Neural progenitor cell (in vitro differentiated cells): Measurements from ENCODE around the gene PRKD3.

Experiments
- CTCF ChIP-seq: fragments of 200-600 bp; sonication (generic); IDR thresholded peaks from 2 replicates; pipeline ENCODE4 v1.5.1; 2017; ENCODE audit warnings: antibody characterized with exemption, mild to moderate bottlenecking
- EZH2 ChIP-seq: fragments of 200-600 bp; sonication (generic); IDR thresholded peaks from 2 replicates; pipeline ENCODE4 v1.6.1; 2017; ENCODE audit warnings: antibody characterized with exemption, mild to moderate bottlenecking, moderate library complexity
- EZH2phosphoT487 ChIP-seq: fragments of 200-600 bp; sonication (generic); IDR thresholded peaks from 2 replicates; pipeline ENCODE4 v1.6.1; 2017; ENCODE audit warnings: antibody characterized with exemption

- TF ChIP-seq CTCF (no peak), EZH2 (no peak), EZH2phosphoT487 (no peak)
Observed at GRCh38 chr2:37317746-37318145, 6.9 kb downstream of the PRKD3 start.
